HG03066 (cell line): ENCODE measurements around the gene MCCC2.
"Not testable (repeated sequence)": the region's sequence is repeated elsewhere in the genome, so short reads cannot be mapped to it uniquely, and the experiment has no call there.

Source experiments
- ATAC-seq: cut with Tn5 transposase; IDR thresholded peaks from one replicate; pipeline ENCODE4 v1.9.1; 2021; ENCODE audit warnings: low read depth; ENCODE audit not compliant: unreplicated experiment

MCCC2 gene

DNA sequence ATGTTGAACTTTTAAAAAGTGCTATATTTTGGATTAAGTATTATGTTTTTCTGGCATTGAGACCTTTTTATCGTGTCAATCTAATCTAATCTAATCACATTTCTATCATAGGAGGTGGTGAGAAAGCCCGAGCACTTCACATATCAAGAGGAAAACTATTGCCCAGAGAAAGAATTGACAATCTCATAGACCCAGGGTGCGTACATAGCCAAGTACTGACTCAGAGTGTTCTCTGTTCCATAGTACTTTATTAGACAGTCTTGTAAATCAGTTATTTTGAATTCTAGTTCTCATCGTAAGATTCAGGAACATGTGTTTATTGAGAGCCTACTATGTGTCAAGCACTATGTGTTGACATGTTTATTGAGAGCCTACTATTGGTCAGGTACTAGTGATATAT, 9.0 kb downstream of the MCCC2 start:
- no peak for ATAC-seq

DNA sequence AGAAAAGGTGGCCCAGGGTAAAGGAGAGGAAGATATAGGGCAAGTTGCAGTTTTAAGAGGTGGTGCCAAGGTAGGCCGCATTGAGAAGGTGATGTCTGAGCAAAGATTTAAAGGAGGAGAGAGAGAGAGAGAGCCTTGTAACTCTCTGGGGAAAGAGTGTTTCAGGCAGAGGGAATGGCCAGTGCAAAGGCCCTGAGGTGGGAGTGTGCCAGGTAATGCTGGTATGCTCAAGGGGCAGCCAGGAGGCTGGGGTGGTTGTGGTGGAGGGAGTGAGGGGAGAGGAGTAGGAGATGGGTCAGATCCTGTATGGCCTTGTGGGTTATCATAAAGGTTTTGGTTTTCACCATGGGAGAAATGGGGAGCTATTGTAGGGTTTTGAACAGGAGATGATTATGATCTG, 9.9 kb downstream of the MCCC2 start:
- ATAC-seq = no peak

DNA sequence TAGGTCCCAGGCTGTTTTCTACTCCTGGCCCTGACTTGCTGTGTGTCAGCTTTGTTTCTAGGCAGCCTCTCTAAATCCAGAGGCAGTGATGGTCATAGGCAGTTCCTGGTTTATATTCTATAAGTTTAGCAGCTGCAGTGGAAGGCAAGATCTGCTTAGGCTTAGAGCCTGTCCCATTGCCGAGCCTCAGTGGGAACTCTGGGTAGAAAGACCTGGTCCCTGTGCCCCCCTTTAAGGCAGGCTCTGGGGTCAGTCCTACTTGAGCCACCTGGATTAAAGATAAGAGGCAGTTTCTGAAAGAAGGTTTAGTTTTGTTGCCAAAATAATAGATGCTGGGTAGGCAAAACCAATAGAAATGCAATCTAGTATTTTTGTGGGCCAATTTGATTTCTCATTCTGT, 13.6 kb downstream of the MCCC2 start:
- no peak for ATAC-seq

DNA sequence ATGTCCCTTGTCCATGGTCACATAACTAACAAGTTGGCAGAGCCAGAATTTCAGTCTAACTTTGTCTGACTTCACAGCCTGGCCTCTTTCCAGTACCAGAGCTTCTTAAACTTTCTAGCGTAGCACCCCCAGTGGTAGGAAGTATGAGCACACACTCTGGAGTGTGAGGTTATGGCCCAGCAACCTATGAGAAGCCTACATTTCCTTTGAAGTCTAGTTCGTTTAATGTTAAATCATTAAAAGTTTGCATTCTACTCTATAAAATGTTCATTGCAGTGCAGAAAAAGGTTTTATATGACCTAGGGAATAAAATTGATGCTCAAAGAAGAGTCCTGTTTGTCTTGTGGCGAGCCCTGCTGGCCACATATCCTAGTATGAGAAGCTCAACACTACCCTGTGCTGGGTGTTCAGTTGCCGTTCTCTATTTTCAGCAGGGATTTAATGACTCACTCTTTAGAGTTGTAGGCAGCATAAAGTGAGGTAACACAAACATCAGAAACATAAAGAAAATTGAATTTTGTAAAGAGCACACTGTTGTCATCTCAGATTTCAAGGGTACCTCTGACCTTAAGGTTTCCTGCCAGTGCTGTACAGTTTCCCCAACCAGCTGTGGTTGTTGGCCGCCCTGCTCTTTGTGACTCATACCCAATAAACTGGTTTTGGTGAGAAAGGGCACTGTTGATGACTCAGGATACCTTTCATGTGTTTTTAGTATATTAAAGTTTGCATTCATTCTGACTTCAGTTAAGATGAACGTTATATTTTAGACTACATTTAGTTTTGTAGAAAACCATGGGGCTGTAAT, 14.3 kb downstream of the MCCC2 start:
- ATAC-seq = peak; percentile 98

DNA sequence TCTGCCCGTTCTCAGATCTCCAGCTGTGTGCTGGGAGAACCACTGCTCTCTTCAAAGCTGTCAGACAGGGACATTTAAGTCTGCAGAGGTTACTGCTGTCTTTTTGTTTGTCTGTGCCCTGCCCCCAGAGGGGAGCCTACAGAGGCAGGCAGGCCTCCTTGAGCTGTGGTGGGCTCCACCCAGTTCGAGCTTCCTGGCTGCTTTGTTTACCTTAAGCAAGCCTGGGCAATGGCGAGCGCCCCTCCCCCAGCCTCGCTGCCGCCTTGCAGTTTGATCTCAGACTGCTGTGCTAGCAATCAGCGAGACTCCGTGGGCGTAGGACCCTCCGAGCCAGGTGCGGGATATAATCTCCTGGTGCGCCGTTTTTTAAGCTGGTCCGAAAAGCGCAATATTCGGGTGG, 22.8 kb downstream of the MCCC2 start:
- ATAC-seq = not testable (repeated sequence)

DNA sequence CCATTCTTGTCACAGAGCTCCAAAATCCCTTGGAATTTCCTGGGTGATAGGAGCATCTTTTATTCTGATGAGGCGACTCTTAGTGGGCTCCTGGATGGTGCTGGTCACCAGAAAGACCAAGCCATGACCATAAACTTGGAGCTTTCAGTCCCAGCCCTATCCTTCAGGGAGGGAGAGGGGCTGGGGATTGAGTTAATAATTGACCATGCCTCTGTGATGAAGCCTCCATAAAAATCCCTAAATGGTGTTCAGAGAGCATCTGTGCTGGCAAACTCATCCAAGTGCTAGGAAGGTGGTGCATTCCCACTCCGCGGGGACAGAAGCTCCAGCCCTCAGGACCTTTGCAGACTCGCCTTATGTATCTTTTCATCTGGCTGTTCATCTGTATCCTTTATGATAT, 28.7 kb downstream of the MCCC2 start:
- no peak for ATAC-seq

GRCh38 chr5:71620630-71621029, 33.5 kb downstream of the MCCC2 start:
- ATAC-seq = no peak

DNA sequence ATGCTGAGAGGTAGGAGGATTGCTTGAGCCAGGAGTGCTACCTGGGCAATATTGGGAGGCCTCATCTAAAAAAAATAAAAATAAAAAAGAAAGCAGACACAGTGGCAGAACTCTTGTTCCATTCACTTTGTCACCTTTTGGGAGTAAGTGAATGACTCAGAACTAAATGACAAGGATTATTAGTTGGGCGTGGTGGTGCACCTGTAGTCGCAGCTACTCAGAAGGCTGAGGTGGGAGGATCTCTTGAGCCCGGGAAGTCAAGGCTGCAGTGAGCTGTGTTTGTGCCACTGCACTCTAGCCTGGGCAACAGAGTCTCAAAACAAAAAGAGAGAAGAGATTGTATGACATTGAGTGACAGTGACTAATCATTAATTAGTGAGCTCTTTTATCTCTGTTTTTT, 34.1 kb downstream of the MCCC2 start:
- no peak for ATAC-seq

- no peak for ATAC-seq
These were observed 34.6 kb downstream of the MCCC2 start for GRCh38 chr5:71621741-71622140.

DNA sequence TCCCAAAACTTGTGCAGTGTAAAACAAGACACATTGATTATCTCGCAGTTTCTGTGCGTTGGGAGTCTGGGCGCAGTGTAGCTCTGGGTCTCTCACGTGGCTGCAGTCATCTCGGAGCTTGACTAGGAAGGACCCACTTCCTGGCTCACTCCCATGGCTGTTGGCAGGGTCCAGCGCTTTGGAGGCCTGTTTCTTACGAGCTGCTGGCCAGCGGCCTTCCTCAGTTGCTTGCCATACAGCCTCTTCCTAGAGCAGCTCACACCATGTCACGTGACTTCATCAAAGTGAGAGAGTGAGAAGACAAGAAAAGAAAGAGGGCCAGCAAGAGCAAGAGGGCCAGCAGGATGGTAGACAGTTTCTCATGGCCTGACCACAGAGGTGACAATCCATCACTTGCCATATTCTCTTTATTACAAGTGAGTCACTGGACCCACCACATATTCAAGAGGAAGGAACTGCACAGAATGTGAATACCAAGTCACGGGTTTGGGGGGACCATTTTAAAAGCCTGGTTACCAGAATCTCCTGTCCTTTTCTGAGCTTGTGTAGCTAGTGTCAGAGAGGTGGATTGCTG, 36.2 kb downstream of the MCCC2 start:
- ATAC-seq = no peak

DNA sequence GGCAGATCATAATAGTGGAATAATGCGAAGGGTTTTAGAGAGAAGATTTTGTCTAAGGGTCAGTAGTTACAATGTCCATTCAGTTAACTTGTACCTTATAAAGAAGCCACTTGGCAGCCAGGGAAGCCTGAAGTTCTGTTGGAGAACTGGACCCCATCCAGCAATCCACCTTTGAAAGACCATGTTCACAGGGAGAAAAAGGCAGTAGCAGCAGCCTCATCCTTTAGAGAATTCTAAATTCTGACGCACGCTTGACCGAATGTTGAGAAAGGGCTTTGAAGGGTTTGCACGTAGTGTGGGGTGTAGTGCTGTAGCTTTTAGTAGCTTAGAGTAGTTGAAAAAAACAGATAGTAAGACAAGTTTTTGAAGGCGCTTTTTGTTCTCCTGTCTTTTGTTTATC, 42.8 kb downstream of the MCCC2 start:
- no peak for ATAC-seq

GRCh38 chr5:71631070-71631469, 43.9 kb downstream of the MCCC2 start:
- ATAC-seq = no peak

- no peak for ATAC-seq
These were observed 45.0 kb downstream of the MCCC2 start for GRCh38 chr5:71632168-71632567.

- no peak for ATAC-seq
These were observed 46.4 kb downstream of the MCCC2 start for GRCh38 chr5:71633255-71634155.

- no peak for ATAC-seq
These were observed 50.0 kb downstream of the MCCC2 start for GRCh38 chr5:71637133-71637532.

DNA sequence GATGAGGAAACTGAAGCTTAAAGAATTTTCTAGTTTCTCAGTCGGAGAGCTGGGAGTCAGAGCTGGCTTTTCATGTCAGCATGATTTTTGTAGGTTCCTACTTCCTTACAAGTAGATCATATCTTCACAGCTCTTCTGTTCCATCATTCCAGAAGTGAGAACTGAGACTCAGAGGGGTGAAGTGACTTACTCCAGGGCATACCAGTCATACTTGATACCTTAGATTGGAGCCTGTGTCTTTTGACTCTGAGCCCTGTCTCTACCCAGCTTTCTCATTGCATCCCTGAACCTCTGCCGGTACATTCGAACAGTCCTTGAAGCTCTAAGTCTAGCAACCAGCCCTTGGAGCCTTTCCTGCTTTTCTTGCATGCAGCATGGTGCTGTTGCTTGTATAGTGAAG, 53.3 kb downstream of the MCCC2 start:
- no peak for ATAC-seq

- ATAC-seq = no peak
These were observed 57.9 kb downstream of the MCCC2 start for GRCh38 chr5:71645030-71645429.

GRCh38 chr5:71650940-71651339, 63.8 kb downstream of the MCCC2 start:
- ATAC-seq = not testable (repeated sequence)

DNA sequence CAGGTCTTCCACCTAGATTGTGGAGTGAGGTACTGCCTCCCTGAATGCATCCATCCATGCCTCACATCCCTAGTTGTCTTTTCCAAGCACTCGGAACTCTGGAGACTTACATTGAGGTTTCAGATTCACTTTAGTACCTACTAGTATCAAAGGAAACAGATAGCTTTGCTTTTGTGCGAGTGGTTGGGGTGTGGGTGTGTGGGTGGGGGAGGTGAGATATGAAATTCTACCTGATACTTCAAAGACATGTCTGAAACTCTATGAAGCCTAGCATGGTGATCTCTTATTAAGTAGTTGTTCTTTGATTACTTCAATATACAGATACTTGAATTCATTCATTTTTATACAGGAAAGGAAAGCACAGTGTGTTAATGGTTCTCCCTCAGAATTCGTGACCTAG, 64.4 kb downstream of the MCCC2 start:
- no peak for ATAC-seq

GRCh38 chr5:71652349-71652748, 65.2 kb downstream of the MCCC2 start:
- no peak for ATAC-seq

- no peak for ATAC-seq
These were observed 65.8 kb downstream of the MCCC2 start for GRCh38 chr5:71652803-71653543.
